Mesothelial cell of epicardium (in vitro differentiated cells): Measurements from ENCODE around the gene CFAP45. TPM values are rescaled to one million over a fixed set of nuclear protein-coding genes. Genes with fewer than 3 reads are reported as not detected.

Experiments used
- DNase-seq, 2 experiments: peaks; one replicate each; pipeline ENCODE4 v3.0.0; 2021; ENCODE audit warnings: low spot score in 2 of 2; ENCODE audit not compliant: unreplicated experiment in 2 of 2
- H3K27ac Mint-ChIP-seq: 2 replicates; pipeline ENCODE4 v1.8.0; 2021; ENCODE audit warnings: mixed read lengths
- H3K27me3 Mint-ChIP-seq: 2 replicates; pipeline ENCODE4 v1.8.0; 2021; ENCODE audit warnings: low read depth, mixed read lengths
- H3K36me3 Mint-ChIP-seq: 2 replicates; pipeline ENCODE4 v1.8.0; 2021; ENCODE audit warnings: mixed read lengths
- H3K4me1 Mint-ChIP-seq: 2 replicates; pipeline ENCODE4 v1.8.0; 2021; ENCODE audit warnings: mixed read lengths
- H3K4me3 Mint-ChIP-seq: 2 replicates; pipeline ENCODE4 v1.8.0; 2021; ENCODE audit warnings: mild to moderate bottlenecking, moderate library complexity, mixed read lengths
- H3K9me3 Mint-ChIP-seq: 2 replicates; pipeline ENCODE4 v1.8.0; 2021; ENCODE audit warnings: mixed read lengths
- total RNA-seq: library from RNA; stranded (reverse); gene quantifications from 3 replicates; pipeline ENCODE4 v1.2.1, GENCODE V29; 2021
- TF ChIP-seq, protein P1 (sequence below): fragments of 200-600 bp; sonication (generic); IDR thresholded peaks from one replicate; pipeline ENCODE4 v1.5.0; 2021; ENCODE audit warnings: antibody characterized with exemption; ENCODE audit not compliant: unreplicated experiment

Gene CFAP45
- total RNA-seq, 1 donor from 2014 or later: 0.20 TPM

DNA sequence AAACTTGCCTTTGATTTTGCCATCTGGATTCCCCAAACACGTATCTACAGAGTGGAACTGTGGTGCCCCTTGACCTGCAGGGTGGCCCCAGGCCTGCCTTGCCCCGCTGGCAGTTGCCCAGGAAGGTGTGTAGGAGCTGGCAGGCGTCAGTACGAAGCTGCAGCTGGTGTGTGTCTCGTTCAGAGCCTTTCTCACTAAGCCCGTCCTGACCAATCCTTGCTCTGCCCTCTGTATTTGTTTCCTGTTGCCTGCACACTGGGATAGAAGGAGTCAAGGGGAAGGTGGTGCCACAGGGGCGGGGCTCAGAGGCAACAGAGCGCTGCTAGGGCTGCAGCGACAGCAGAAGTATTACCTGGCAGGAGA, 32.3 kb downstream of the CFAP45 start:
- Mint-ChIP-seq H3K36me3 (no peaks in the 10 kb centered on the region), H3K4me1 (peaks cover 13% of the 10 kb centered on the region), H3K27me3 (peaks cover 14% of the 10 kb centered on the region), H3K27ac (no peak overlapping the region), H3K4me3 (no peak overlapping the region), H3K9me3 (no peaks in the 10 kb centered on the region)
- DNase-seq: no peak
- TF ChIP-seq, protein P1, sequence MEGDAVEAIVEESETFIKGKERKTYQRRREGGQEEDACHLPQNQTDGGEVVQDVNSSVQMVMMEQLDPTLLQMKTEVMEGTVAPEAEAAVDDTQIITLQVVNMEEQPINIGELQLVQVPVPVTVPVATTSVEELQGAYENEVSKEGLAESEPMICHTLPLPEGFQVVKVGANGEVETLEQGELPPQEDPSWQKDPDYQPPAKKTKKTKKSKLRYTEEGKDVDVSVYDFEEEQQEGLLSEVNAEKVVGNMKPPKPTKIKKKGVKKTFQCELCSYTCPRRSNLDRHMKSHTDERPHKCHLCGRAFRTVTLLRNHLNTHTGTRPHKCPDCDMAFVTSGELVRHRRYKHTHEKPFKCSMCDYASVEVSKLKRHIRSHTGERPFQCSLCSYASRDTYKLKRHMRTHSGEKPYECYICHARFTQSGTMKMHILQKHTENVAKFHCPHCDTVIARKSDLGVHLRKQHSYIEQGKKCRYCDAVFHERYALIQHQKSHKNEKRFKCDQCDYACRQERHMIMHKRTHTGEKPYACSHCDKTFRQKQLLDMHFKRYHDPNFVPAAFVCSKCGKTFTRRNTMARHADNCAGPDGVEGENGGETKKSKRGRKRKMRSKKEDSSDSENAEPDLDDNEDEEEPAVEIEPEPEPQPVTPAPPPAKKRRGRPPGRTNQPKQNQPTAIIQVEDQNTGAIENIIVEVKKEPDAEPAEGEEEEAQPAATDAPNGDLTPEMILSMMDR: no peak

DNA sequence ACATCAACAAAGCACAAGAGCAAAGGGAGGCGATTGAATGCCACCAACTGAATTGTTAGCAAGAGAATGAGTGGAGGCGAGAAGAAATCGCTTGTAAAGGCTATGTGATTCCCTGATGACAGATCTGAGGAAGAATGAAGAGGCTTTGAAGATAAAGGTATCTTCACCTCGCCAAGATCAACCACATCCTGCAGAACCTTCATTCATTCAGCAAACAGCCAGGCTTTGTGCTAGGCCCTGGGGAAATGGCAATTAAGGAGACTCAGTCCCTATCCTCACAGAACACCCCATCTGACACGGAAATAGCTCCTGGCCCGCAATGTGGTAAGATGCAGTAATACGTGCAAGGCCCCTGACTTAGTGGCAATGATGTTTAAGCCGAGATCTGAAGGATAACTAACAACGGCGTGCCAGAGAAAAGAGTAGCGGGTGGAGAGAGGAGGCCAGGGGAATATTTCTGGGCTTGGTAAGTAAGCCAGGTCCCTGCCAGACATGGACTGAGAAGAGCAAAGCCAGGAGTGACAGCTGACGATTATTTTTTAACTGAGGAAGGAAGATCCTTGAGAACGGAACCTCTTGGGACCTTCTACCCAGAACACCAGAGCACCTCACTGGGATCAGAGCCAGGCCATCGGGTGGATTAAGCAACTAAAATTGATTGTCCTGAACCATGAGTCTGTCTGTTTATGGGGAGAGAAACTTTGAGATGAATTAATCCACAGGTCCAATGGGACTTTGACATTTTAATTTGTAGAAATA, 32.9 kb downstream of the CFAP45 start:
- no peak overlapping the region for H3K27ac Mint-ChIP-seq

DNA sequence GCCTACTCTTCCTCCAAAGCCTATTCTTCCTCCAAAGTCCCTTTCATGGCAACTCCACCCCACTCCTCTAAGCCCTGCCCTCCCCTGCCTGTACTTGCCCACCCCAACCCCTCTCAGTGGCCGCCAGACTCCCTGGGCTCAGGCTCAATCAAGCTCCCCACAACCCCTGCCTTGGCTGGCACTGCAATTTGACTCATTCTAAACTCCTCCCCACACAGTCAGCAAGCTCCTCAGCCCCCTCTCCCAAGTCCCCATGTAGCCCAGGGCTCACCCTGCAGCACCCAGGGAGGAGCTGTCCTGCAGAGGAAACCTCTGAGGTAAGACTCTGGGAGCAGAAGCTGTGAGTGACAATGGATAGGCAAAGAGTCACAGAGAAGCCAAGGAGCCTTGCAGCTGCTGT, 33.9 kb downstream of the CFAP45 start:
- TF ChIP-seq, protein P1: no peak
- no peak for DNase-seq
- H3K27ac Mint-ChIP-seq: no peak overlapping the region
- peaks cover 15% of the 10 kb centered on the region for H3K27me3 Mint-ChIP-seq
- peaks cover 13% of the 10 kb centered on the region for H3K4me1 Mint-ChIP-seq
- no peaks in the 10 kb centered on the region for H3K36me3 Mint-ChIP-seq
- H3K4me3 Mint-ChIP-seq: no peak overlapping the region
- no peaks in the 10 kb centered on the region for H3K9me3 Mint-ChIP-seq

More for the DNA sequence above, 32.9 kb downstream of the CFAP45 start:
- Mint-ChIP-seq H3K27me3 (peaks cover 11% of the 10 kb centered on the region), H3K9me3 (no peaks in the 10 kb centered on the region), H3K36me3 (no peaks in the 10 kb centered on the region), H3K4me3 (no peak overlapping the region), H3K4me1 (peaks cover 13% of the 10 kb centered on the region)
- TF ChIP-seq, protein P1: no peak
- no peak for DNase-seq

DNA sequence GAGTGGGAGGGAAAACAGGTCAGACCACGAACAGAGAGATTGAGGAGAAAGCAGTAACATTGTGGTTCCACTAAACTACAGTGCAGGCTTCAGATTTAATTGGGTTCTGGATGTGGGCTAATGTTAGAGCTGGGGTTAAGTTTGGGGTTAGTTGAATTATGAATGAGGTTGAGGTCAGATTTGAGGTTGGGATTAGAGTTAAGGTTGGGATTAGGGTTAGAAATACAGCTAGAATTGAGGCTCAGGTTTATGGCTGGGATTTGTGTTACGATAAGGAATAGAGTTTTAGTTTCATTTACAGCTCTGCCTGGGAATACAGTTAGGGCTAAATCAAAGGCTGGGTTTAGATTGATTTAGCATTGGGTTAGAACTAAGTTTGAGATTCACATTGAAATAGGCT, 35.7 kb downstream of the CFAP45 start:
- DNase-seq: no peak
- no peaks in the 10 kb centered on the region for H3K9me3 Mint-ChIP-seq
- H3K27ac Mint-ChIP-seq: no peak overlapping the region
- peaks cover 16% of the 10 kb centered on the region for H3K4me1 Mint-ChIP-seq
- TF ChIP-seq, protein P1: no peak
- H3K4me3 Mint-ChIP-seq: no peak overlapping the region
- peaks cover 11% of the 10 kb centered on the region for H3K27me3 Mint-ChIP-seq
- H3K36me3 Mint-ChIP-seq: no peaks in the 10 kb centered on the region

DNA sequence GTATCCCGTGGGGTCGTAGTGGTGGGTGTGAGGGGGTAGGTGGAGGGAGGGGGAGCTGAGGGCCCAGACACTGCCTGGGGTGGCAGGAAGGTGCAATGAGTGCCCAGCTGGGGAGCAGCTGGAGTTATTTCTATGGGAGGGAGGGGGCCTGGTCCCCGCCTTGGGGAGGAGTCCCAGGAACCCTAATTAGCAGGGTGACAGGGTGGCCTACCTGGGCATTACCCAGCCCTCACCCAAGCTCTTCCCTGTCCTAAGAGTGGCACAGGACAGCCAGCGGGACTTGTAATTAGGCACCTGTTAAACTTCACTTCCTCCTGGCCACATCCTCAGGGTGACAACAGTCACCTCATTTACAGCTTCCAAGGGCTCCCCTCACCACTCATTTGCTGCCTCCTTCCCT, 37.4 kb downstream of the CFAP45 start, which contains the start of gene VSIG8:
VSIG8 (minus strand) TSS at position 101 of the 400 bp plus-strand sequence. CDS start 136 bp downstream, outside the sequence.
- no peaks in the 10 kb centered on the region for H3K9me3 Mint-ChIP-seq
- H3K27ac Mint-ChIP-seq: no peak within 1 kb of the TSS
- H3K27me3 Mint-ChIP-seq: peaks cover 11% of the 10 kb centered on the region
- no peaks in the 10 kb centered on the region for H3K36me3 Mint-ChIP-seq
- no peak within 1 kb of the TSS for H3K4me3 Mint-ChIP-seq
- peaks cover 9% of the 10 kb centered on the region for H3K4me1 Mint-ChIP-seq
- DNase-seq: no peak
- TF ChIP-seq, protein P1: no peak
